ENCODE data around the gene TSPAN14.
"Not testable (repeated sequence)": the region's sequence is repeated elsewhere in the genome, so short reads cannot be mapped to it uniquely, and the experiment has no call there.

TSPAN14 gene

GRCh38 chr10:80472234-80473095 is 18.4 kb downstream of the TSPAN14 start:
- peak; percentile 45 for DNase-seq

GRCh38 chr10:80473096-80473657 is 19.1 kb downstream of the TSPAN14 start:
- DNase-seq, result no peak

DNA sequence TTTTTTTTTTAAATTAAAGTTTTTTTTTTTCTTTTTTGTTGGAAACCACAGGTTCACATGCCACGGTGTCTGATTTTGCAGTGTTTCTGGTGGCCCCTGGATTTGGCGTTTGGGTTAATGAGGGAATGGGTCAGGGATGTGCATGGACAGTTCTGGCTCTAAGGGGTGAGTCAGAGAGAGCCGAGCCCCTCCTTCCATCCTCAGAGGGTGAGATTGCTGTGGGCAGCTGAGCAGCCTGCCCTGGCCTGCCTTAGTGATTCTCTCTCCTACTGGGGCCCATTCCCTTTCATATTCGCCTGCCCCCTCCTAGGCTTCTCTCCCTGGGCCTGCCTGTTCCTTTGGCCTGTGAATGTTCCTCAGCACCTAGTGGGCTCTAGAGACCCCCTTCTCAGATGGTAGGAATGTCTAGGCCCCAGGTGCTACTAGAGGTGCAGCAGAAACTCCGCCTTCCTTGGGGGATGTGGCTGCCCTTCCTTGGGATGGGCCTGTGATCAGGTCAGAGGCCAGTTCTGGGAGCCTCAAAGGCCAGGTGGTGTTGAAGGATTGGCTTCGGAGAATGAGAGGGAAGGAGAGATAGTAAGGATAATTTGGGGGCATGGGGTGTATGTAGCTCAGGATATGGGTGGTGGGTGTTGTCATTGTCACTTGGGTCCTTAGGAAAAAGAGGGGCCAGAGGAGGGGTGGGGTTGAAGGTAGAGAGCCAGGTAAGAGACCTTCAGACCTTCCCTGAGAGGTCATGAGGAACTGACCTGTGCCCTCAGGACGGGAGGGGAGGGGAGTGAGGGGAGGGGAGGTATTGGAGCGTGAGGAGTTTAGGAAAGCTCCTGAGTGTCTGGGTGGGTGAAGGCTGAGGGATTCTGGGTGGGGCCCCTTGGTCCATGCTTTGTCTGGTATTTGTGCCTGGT is 19.8 kb downstream of the TSPAN14 start:
- no peak for DNase-seq

GRCh38 chr10:80474597-80474910 is 20.4 kb downstream of the TSPAN14 start:
- DNase-seq, result no peak

GRCh38 chr10:80474941-80475340 is 20.8 kb downstream of the TSPAN14 start:
- DNase-seq, result no peak

DNA sequence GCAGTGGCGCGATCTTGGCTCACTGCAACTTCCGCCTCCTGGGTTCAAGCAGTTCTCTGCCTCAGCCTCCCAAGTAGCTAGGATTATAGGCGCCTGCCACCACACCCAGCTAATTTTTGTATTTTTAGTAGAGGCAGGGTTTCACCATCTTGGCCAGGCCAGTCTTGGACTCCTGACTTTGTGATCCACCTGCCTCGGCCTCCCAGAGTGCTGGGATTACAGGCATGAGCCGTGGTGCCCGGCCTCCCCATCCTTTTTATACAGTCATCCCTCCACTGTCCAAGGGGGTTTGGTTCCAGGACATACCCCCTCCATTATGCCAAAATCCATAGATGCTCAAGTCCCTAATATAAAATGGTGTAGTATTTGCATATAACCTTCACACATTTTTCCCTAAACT is 21.5 kb downstream of the TSPAN14 start:
- DNase-seq, result not testable (repeated sequence)

DNA sequence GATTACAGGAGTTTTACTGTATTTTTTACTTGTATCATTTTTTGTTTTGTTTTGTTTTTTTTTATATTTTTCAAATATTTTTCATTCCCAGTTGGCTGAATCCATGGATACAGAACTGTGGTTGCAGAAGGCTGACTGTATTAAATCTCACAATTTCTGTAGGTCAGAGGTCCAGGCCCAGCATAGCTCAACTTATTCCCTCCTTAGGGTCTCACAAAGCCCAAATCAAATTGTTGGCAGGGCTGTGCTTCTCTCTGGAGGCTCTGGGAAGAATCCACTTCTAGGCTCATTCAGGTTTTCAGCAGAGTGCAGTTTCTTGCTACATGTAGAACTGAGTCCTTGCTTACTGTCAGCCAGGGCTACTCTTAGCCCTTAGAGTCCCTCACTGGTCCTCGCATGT is 22.6 kb downstream of the TSPAN14 start:
- DNase-seq, result no peak

DNA sequence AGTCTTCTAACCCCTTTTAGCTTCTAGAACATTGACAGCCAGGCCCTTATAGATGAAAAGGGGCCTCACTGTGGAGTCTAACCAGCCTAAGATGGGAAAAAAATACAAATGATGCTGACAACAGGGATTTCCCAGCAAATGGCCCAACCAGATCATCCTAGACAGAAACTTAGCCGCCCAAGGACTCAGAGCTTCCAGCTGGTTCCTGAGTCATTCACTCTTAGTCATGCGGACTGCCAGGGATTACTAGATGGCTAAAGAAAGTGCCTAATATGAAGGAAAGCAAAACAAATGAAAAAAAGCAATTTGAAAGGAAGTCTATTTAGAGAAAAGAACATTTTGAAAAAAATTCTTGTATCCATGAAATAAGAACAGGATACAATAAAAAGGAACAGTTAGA is 23.7 kb downstream of the TSPAN14 start:
- no peak for DNase-seq

DNA sequence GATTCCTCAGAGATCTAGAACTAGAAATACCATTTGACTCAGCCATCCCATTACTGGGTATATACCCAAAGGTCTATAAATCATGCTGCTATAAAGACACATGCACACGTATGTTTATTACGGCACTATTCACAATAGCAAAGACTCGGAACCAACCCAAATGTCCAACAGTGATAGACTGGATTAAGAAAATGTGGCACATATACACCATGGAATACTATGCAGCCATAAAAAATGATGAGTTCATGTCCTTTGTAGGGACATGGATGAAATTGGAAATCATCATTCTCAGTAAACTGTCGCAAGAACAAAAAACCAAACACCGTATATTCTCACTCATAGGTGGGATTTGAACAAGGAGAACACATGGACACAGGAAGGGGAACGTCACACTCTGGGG is 26.3 kb downstream of the TSPAN14 start:
- DNase-seq, result not testable (repeated sequence)

DNA sequence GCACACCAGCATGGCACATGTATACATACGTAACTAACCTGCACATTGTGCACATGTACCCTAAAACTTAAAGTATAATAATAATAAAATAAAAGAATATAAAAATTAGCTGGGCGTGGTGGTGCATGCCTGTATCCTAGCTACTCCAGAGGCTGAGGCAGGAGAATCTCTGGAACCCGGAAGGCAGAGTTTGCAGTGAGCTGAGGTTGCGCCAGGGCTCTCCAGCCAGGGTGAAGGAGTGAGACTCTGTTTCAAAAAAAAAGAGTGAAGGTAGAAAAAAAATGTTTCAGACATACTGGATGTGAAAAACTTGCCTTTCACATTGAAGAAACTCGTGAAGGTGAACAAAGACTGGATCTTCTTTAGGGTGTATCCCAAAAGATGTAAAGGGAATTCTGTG is 26.7 kb downstream of the TSPAN14 start:
- DNase-seq, result no peak

GRCh38 chr10:80484243-80484642 is 30.1 kb downstream of the TSPAN14 start:
- DNase-seq, result no peak

- no peak for DNase-seq
These were observed 30.6 kb downstream of the TSPAN14 start for GRCh38 chr10:80484676-80485075.

GRCh38 chr10:80485076-80485945 is 31.2 kb downstream of the TSPAN14 start:
- no peak for DNase-seq

- DNase-seq, result peak; percentile 52
These were observed 32.0 kb downstream of the TSPAN14 start for GRCh38 chr10:80485946-80486764.

DNA sequence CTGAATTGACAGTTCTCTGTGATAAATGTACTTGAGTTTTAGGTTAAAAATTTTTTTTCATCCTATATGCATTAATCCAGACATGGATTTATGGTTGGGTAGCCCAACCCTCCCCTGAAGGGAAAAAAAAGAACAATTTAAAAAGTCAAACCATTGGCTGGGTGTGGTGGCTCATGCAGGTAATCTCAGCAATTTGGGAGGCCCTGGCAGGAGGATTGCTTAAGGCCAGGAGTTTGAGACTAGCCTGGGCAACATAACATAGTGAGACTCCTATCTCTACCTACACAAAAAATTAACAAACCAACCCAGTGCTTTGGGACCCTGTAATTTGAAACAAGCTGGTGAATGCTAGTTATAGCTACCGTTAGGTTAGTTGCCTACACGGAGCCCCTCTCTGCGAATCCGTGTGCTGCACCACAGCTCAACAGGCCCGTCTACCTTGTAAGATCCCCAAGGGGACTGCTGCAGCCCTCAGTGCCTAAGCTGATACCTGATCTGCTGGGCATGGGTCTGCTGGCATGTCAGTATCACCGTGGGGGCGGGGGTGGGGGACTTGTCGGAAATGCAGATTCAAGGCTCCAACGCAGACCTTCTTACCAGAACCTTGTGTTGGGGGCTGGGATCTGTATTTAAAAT is 32.8 kb downstream of the TSPAN14 start:
- no peak for DNase-seq

DNA sequence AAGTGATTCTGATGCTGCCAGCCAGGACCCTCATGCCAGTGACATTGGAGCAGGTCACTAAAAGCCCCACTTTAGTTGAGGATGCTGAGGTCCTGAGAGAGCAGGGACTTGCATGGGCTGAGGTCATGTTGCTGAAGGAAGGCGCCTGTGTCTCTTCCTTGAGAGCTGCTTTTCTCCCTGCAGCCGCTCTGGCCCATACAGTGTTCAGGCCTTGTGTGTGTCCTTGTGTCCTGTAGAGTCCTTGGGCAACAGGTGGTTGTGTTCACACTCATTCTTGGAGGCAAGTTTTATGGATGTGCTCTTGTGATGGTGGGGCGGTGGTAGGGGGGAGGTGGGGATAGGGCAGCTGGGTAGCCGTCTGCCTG is 33.3 kb downstream of the TSPAN14 start:
- DNase-seq, result no peak

GRCh38 chr10:80487791-80488538 is 33.9 kb downstream of the TSPAN14 start:
- peak; percentile 71 for DNase-seq

DNA sequence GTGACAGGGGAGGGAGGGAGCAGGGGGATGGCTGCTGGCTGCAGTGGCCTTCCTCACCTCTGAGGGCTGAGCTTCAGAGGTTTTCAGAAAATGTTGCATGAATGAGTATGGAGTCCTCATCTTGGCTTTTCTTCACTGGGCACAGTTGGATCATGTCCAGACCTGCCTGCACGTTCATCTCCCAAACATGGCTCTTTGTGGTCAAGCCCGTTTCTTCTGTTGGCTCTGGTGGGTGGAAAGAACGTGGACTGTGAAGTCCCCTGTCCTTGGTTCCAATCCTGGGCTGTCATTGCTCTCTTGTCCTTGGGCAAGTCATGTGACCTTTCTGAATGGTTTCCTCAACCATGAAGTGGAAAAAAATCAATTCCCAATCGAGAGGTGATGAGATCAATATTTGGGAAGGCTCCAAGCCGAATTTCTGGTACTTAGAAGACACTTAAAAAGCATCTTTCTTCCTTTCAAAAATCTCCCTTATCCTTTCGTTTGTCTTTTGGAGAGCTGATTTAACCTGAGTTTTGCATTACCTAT is 34.5 kb downstream of the TSPAN14 start:
- DNase-seq, result no peak

DNA sequence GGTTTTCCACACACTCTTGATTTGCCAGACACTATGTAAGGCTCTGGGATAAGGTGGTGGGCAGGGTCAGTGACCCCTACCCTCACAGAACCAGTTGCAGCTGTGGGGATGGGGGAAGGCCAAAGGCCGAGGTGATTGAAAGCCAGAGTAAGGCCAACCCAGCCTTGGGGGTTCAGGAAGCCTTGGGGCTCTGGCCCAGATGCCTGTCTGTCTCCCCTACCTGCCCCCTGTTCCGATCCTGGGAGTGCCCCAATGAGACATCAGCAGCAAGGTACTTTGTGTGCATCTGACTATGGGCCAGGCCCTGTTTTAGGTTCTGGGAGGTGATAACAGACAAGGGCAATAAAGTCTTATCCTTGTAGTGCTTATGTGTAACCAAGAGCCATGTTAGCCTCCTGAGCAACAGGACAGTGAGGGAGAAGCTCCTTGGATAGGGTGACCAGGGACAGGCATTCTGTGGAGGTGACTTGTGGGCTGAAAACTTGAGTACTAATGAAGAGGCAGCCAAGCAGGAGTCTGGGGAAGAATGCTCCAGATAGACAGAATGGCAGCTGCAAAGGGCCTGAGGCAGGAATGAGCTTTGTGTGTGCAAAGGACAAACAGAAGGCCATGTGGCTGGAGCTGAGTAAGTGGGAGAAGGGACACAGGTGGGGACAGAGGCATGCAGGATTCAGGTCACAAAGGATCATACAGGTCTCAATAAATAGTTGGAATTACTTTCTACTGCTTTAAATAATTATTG is 35.4 kb downstream of the TSPAN14 start:
- no peak for DNase-seq

Measured in CD4-positive, alpha-beta T cell treated with Interleukin-6 for 4 hours (primary cell).